Hematopoietic multipotent progenitor cell treated with erythropoietin and hydrocortisone succinate and interleukin-3 and kit ligand, for 4 days (in vitro differentiated cells): ENCODE measurements around the gene NFIB.

Experiments used
- DNase-seq: peaks from one replicate; pipeline ENCODE4 v3.0.0-alpha.2; 2015

NFIB gene

GRCh38 chr9:14313951-14314423, at the start of gene NFIB:
NFIB (minus strand) TSS chr9:14314141; CDS start chr9:14313511, 630 bp downstream.
- DNase-seq, result peak; percentile 36

GRCh38 chr9:14362175-14362574, 48.2 kb upstream of the NFIB start:
- DNase-seq, result no peak

GRCh38 chr9:14361074-14361473, 47.1 kb upstream of the NFIB start:
- DNase-seq, result no peak

GRCh38 chr9:14358523-14358922, 44.6 kb upstream of the NFIB start:
- DNase-seq, result no peak

- no peak for DNase-seq
Observed at GRCh38 chr9:14356351-14357265, 42.7 kb upstream of the NFIB start.

GRCh38 chr9:14354201-14354600, 40.3 kb upstream of the NFIB start:
- DNase-seq, result no peak

- peak; percentile 86 for DNase-seq
Observed at GRCh38 chr9:14353222-14354056, 39.5 kb upstream of the NFIB start.

GRCh38 chr9:14352503-14352902, 38.6 kb upstream of the NFIB start:
- DNase-seq, result no peak

- no peak for DNase-seq
Observed at GRCh38 chr9:14351221-14351836, 37.4 kb upstream of the NFIB start.

- DNase-seq, result no peak
Observed at GRCh38 chr9:14350754-14351153, 36.8 kb upstream of the NFIB start.

GRCh38 chr9:14350349-14350728, 36.4 kb upstream of the NFIB start:
- DNase-seq, result no peak

GRCh38 chr9:14349447-14350348, 35.8 kb upstream of the NFIB start:
- DNase-seq, result no peak

GRCh38 chr9:14349146-14349446, 35.2 kb upstream of the NFIB start:
- no peak for DNase-seq

- peak; percentile 23 for DNase-seq
Observed at GRCh38 chr9:14348373-14349145, 34.6 kb upstream of the NFIB start.

GRCh38 chr9:14348123-14348372, 34.1 kb upstream of the NFIB start:
- DNase-seq, result no peak

- peak; percentile 24 for DNase-seq
Observed at GRCh38 chr9:14347406-14348122, 33.6 kb upstream of the NFIB start.

GRCh38 chr9:14346811-14347405, 33.0 kb upstream of the NFIB start:
- no peak for DNase-seq

- no peak for DNase-seq
Observed at GRCh38 chr9:14346231-14346791, 32.4 kb upstream of the NFIB start.

GRCh38 chr9:14345354-14346230, 31.7 kb upstream of the NFIB start:
- no peak for DNase-seq
